HG03520 (cell line): ENCODE results near the gene SLC35A3.
"Not testable (repeated sequence)": the region's sequence is repeated elsewhere in the genome, so short reads cannot be mapped to it uniquely, and the experiment has no call there.

Experiments
- ATAC-seq: cut with Tn5 transposase; IDR thresholded peaks from one replicate; pipeline ENCODE4 v1.9.1; 2021; ENCODE audit warnings: mild to moderate bottlenecking, moderate library complexity; ENCODE audit not compliant: unreplicated experiment

The SLC35A3 gene

DNA sequence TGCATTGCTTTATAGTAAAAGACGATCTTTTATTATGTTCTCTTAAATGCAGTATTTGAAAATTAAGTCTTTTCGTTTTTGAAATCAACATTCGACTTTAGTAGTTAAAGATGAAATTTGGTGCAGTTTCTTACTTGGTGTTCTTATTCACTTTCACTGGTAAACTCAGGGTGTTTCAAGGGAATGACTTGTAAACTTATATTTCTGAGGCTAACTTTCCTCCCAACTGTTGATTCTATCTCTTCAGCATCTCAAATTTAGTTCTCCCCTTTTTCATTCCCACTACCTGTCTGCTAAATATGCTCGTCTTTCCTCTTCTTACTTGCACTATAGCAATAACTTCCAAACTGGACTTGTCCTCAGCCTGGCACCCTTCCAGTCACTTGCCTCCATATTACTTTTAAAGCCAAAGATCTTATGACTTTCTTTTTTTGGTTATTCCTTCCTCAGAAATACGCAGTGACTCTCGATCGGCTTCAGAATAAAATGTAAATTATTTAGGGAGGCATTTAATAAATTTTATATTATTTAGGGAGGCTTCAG, 988 bp downstream of the SLC35A3 start:
- ATAC-seq, result no peak

DNA sequence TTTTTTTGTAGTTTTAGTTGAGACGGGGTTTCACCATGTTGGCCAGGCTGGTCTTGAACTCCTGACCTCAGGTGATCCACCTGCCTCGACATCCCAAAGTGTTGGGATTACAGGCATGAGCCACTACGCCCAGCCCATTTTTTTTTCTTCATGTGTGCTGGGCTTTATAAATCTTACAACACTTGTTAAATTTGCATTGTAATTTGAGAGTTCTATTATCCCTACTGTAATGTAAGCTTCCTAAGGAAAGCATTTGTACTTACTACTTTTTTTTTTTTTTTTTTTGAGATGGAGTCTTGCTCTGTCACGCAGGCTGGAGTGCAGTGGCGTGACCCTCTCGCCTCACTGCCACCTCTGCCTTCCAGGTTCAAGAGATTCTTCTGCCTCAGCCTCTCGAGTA, 2.3 kb downstream of the SLC35A3 start:
- not testable (repeated sequence) for ATAC-seq

GRCh38 chr1:99975529-99975928, 5.7 kb downstream of the SLC35A3 start:
- no peak for ATAC-seq

DNA sequence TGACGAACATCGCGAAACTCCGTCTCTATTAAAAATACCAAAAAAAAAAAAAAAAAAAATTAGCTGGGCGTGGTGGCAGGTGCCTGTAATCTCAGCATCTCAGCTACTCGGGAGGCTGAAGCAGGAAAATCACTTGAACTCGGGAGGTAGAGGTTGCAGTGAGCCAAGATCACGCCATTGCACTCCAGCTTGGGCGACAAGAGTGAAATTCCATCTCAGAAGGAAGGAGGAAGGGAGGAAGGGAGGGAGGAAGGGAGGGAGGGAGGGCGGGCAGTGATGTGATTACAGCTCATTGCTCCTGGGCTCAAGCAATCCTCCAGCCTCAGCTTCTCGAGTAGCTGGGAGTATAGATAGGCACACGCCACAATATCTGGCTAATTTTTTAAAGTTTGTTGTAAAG, 7.5 kb downstream of the SLC35A3 start:
- ATAC-seq, result not testable (repeated sequence)

DNA sequence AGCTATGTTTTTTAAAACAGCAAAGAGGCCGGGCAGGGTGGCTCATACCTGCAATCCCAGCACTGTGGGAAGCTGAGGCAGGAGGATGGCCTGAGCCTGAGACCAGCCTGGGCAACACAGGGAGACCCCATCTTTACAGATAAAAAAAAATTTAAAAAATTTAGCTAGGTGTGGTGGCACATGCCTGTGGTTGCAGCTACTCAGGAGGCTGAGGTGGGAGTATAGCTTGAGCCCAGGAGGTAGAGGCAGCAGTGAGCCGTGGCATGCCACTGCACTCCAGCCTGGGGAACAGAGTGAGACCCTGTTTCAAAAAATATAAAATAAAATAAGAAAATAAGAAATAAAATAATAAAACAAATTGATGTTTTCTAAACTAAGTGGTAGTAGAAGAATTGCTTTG, 8.4 kb downstream of the SLC35A3 start:
- ATAC-seq, result no peak

DNA sequence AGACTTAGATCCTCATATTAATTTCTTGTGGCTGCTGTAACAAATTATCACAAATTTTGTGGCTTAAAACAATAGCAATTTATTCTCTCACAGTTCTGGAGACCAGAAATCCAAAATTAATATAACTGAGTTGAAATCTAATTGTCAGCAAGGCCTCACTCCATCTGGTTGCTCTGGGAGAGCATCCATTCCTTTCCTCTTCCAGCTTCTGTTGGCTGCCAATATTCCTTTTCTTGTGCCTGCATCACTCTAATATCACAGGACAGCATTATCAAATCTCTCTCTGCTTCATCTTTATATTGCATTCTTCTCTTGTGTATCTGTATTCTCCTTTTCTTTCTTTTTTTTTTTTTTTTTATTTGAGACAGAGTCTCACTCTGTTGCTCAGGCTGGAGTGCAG, 9.3 kb downstream of the SLC35A3 start:
- ATAC-seq, result no peak

GRCh38 chr1:99980928-99981327, 11.1 kb downstream of the SLC35A3 start:
- no peak for ATAC-seq

GRCh38 chr1:99986656-99987225, 16.9 kb downstream of the SLC35A3 start:
- no peak for ATAC-seq

GRCh38 chr1:99988210-99988765, 18.5 kb downstream of the SLC35A3 start:
- ATAC-seq, result no peak

GRCh38 chr1:99992044-99992722, 22.4 kb downstream of the SLC35A3 start:
- ATAC-seq, result no peak

- ATAC-seq, result no peak
Observed at GRCh38 chr1:99992760-99993467, 23.1 kb downstream of the SLC35A3 start.

GRCh38 chr1:99993468-99993845, 23.7 kb downstream of the SLC35A3 start:
- no peak for ATAC-seq

DNA sequence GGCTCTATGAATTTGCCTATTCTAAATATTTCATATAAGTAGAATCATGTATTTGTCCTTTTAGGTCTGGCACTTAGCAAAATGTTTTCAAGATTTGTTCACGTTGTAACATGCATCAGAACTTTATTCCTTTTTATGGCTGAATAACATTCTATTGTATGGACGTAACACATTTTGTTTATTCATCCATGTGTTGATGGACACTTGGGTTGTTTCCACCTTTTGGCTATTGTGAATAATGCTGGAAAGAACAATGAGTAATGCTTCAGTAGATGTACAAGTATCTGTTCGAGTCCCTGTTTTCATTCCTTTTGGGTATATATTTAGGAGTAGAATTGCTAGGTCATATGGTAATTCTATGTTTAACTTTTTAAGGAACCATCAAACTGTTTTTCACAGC, 24.7 kb downstream of the SLC35A3 start:
- no peak for ATAC-seq

- no peak for ATAC-seq
Observed at GRCh38 chr1:99996951-99997350, 27.2 kb downstream of the SLC35A3 start.

DNA sequence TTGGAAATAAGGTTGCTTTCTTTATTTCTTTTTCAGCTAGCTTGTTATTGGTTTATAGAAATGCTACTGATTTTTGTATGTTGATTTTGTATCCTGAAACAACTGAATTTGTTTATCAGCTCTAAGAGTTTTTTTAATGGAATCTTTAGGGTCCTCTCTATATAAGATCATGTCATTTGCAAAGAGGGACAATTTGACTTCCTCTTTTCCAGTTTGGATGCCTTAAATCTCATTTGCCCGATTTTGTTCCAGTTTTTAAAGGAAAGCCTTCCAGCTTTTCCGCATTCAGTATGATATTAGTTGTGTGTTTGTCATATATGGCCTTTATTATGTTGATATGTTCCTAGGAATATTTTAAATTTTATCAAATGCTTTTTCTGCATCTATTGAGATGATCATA, 31.7 kb downstream of the SLC35A3 start:
- ATAC-seq, result no peak

DNA sequence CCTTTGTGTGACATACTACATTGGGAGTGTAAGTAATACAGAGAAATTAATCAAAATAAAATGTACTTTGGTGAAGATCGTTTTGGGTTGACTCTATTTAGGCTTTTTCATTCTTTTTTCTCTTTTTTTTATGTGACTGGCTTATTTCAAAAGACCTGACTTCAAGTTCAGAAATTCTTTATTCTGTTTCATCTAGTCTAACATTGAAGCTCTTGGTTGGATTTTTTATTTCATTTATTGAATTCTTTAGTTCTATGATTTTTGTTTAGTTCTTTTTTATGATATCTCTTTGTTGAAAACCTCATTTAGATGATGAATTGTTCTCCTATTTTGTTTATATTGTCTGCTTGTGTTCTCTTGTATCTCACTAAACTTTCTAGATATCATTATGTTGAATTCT, 35.6 kb downstream of the SLC35A3 start:
- no peak for ATAC-seq

- ATAC-seq, result no peak
Observed at GRCh38 chr1:100006688-100007087, 36.9 kb downstream of the SLC35A3 start.

DNA sequence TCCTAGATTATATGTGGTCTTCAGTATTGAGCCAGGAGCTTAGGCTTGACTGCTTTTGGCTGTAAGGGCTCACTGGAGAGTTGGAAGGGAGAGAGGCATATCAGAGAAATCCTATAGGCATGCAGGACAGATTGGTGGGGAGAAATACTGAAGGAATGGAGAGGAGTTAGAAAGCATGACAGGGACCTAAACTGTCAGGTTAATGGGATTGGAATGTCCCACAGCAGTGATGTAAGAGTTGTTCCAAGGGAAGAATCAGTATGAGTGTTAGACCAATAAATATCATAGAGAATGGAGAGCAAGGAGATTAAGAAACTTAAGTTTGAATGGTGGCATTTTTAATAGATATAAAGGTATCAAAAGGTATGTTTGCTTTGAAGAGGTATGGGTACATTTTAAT, 39.7 kb downstream of the SLC35A3 start:
- ATAC-seq, result no peak

GRCh38 chr1:100010804-100011203, 41.0 kb downstream of the SLC35A3 start:
- ATAC-seq, result no peak

GRCh38 chr1:100019220-100019619, 49.4 kb downstream of the SLC35A3 start:
- no peak for ATAC-seq

DNA sequence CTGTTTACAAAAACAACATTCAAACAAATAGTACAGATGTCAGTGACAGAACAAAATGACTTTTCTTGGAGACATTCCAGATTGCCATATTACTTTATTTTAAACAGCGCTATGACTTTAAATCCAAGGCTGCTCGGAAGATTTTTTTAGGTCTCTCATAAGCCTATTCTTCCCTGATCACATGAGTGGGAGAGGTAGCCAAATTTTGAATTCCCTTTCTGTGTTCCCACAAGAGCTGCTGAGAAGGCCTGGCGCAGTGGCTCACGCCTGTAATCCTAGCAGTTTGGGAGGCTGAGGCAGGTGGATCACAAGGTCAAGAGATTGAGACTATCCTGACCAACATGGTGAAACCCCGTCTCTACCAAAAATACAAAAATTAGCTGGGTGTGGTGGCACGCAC, 53.7 kb downstream of the SLC35A3 start:
- ATAC-seq, result no peak

DNA sequence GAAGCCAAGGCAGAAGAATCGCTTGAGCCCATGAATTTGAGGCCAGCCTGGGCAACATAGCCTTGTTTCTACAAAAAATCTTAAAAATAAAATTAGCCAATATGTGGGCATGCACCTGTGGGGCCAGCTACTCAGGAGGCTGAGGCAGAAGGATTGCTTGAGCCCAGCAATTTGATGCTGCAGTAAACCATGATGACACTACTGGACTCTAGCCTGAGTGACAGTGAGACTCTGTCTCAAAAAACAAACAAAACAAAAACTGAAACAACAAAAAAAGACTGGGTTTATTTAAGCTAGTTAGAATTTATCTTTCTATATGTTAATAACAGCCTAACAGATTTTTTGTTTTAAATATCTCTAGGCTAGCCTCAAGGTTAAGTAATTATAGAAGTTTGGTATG, 57.4 kb downstream of the SLC35A3 start:
- ATAC-seq, result no peak
